ENCODE measurements around the gene FBXO31. TPM values are rescaled to one million over a fixed set of nuclear protein-coding genes. Genes with fewer than 3 reads are reported as not detected.

FBXO31 gene
- total and polyA plus RNA-seq, 9 of the 15 experiments (the other 6 are each of a cell fraction or from before 2014, with no cell fraction given), result 0.18 to 33.3 (median 10.9) TPM

DNA sequence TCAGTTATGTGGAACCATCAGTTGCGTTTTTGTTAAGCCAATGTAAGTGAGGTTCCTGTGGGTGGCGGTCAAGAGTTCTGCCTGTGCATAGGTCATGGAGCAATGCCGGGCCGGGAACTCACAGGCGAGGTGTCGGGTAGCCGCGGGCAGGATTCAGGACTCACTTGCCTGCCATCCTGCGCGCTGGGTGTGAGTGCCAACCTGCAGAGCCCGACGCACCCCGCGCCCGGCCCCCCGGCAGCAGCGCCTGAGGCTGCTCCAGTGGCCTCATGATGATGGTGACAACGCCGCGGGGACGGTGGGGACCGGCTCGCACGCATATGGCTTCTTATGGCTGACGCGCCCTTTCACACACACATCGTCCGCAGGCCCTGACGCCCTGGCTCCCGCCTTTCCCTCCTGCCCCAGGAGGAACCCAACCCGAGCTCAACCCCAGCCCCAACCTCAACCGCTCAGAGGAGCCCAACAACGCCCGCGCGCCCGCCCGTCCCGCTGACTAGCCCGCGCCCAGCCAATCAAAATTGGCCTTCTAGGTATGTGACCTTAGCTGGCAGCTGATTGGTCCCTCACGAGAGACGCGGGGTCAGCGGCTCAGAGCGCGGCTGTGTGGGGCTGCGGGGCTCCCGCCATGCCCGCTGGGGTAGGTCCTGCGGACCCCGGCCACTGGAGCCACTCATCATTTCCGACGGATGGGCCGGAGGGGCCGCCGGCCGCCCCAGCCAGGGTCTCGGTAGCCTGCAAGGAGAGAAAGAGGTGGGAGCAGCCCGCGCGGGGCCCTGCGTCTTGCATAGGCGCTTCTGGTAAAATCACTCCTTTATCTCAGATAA lies 66.4 kb downstream of the FBXO31 start, which contains the start of gene C16orf95:
C16orf95 (minus strand) TSS at position 470 of the 827 bp plus-strand sequence; CDS start at position 320, 150 bp downstream.
- in situ Hi-C loops (cut with MboI) (no loop called here), intact Hi-C loops (cut with micrococcal nuclease) (loop anchor here (2.0 kb wide), 2 partner anchors 68 to 76 kb away; partner anchors contain the start of gene MAP1LC3B)
- DNase-seq (ENCODE audit: extremely low read depth in 1 of 4, low spot score in 3 of 4) (peak; percentile 98 to 100 (median 100)), FAIRE-seq (peak; percentile 92), ATAC-seq (peak; percentile 95)
- Histone ChIP-seq H3K9me1 (ENCODE audit: control insufficient read depth, insufficient read depth, low read length) (no peaks in the 10 kb centered on the region), H3K4me1 (replicated peaks in 1 of 2; ENCODE audit: control insufficient read depth in 2 of 2, insufficient read depth in 2 of 2, low read length in 2 of 2) (peaks cover 6 to 13% of the 10 kb centered on the region in 2 experiments), H3K79me2 (ENCODE audit: control insufficient read depth, insufficient read depth, low read length) (peaks cover 22% of the 10 kb centered on the region), H3K9me3 (replicated peaks; ENCODE audit: control insufficient read depth, insufficient read depth, low read depth, low read length) (no peaks in the 10 kb centered on the region), H3K9ac (ENCODE audit: insufficient read depth in 1 of 2, low read depth in 2 of 2, low read length in 2 of 2) (peak within 1 kb of the TSS; percentile 92 to 99), H2AFZ (ENCODE audit: low read depth, low read length) (peak within 1 kb of the TSS; percentile 97), H3K27me3 (ENCODE audit: control insufficient read depth in 2 of 2, insufficient read depth in 2 of 2, low read length in 2 of 2) (no peaks in the 10 kb centered on the region), H3K27ac (ENCODE audit: extremely low read depth, low read depth, low read length) (peak within 1 kb of the TSS; percentile 93), H3K4me2 (ENCODE audit: insufficient read depth, low read length) (peak within 1 kb of the TSS; percentile 99), H3K4me3 (peak within 1 kb of the TSS; percentile 79), H3K36me3 (ENCODE audit: control insufficient read depth, insufficient read depth, low read length) (peaks cover 18% of the 10 kb centered on the region), H4K20me1 (replicated peaks; ENCODE audit: control insufficient read depth, insufficient read depth, low read length) (no peaks in the 10 kb centered on the region)
- ChIA-PET CTCF (ENCODE audit: low intra/inter-chr PET ratio) (interaction anchor here (0.6 to 0.9 kb wide), 2 partner anchors 319 to 753 kb away, joined by 3 read pairs; no protein-coding TSS in a partner anchor), POLR2A (interaction anchor here (0.5 to 5.2 kb wide), 10 partner anchors 9 to 577 kb away, joined by 3 to 42 read pairs (median 4); no protein-coding TSS in a partner anchor)
- WGBS (ENCODE audit: insufficient coverage, low coverage, missing lambda C conversion rate), result under 1% methylated on average over 58 of the region's 64 CpGs
- TSS peak; percentile 96 for BruUV-seq (replicated peaks)
- TF ChIP-seq, protein P1, sequence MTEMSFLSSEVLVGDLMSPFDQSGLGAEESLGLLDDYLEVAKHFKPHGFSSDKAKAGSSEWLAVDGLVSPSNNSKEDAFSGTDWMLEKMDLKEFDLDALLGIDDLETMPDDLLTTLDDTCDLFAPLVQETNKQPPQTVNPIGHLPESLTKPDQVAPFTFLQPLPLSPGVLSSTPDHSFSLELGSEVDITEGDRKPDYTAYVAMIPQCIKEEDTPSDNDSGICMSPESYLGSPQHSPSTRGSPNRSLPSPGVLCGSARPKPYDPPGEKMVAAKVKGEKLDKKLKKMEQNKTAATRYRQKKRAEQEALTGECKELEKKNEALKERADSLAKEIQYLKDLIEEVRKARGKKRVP (CRISPR knock-in tag; IDR thresholded peaks at IDR 0.05), result no peak
- TF ChIP-seq RBM14 (IDR thresholded peaks at IDR 0.05; ENCODE audit: borderline replicate concordance, insufficient read depth, low read depth, low read length) (0 out of 2 replicates have a peak, but pooled peaks have one; percentile 64), KLF6 (CRISPR knock-in tag; IDR thresholded peaks at IDR 0.05; ENCODE audit: borderline replicate concordance) (no peak), SNIP1 (IDR thresholded peaks at IDR 0.05; ENCODE audit: low read depth) (no peak), ADNP (tag; IDR thresholded peaks at IDR 0.05) (no peak), PTRF (tag; IDR thresholded peaks at IDR 0.05) (no peak), ZFP30 (CRISPR knock-in tag; IDR thresholded peaks at IDR 0.05; ENCODE audit: borderline replicate concordance) (no peak), ZFX (CRISPR knock-in tag; IDR thresholded peaks at IDR 0.05) (peak; percentile 91), ZNF57 (CRISPR knock-in tag; IDR thresholded peaks at IDR 0.05) (no peak), GTF2F1 (IDR thresholded peaks at IDR 0.05; ENCODE audit: low read depth, low read length) (peak; percentile 56; the same call in 1 of the 2 replicates)
- TF ChIP-seq, protein P2, sequence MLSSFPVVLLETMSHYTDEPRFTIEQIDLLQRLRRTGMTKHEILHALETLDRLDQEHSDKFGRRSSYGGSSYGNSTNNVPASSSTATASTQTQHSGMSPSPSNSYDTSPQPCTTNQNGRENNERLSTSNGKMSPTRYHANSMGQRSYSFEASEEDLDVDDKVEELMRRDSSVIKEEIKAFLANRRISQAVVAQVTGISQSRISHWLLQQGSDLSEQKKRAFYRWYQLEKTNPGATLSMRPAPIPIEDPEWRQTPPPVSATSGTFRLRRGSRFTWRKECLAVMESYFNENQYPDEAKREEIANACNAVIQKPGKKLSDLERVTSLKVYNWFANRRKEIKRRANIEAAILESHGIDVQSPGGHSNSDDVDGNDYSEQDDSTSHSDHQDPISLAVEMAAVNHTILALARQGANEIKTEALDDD (IDR thresholded peaks at IDR 0.05), result no peak
- TF ChIP-seq, protein P3, sequence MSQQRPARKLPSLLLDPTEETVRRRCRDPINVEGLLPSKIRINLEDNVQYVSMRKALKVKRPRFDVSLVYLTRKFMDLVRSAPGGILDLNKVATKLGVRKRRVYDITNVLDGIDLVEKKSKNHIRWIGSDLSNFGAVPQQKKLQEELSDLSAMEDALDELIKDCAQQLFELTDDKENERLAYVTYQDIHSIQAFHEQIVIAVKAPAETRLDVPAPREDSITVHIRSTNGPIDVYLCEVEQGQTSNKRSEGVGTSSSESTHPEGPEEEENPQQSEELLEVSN (IDR thresholded peaks at IDR 0.05; ENCODE audit: borderline replicate concordance in 1 of 2, extremely low read depth in 1 of 2, insufficient read depth in 1 of 2, insufficient read length in 1 of 2, low read depth in 1 of 2, low read length in 1 of 2, poor library complexity in 1 of 2, severe bottlenecking in 1 of 2), result peak; percentile 57 to 77
- TF ChIP-seq, protein P4, sequence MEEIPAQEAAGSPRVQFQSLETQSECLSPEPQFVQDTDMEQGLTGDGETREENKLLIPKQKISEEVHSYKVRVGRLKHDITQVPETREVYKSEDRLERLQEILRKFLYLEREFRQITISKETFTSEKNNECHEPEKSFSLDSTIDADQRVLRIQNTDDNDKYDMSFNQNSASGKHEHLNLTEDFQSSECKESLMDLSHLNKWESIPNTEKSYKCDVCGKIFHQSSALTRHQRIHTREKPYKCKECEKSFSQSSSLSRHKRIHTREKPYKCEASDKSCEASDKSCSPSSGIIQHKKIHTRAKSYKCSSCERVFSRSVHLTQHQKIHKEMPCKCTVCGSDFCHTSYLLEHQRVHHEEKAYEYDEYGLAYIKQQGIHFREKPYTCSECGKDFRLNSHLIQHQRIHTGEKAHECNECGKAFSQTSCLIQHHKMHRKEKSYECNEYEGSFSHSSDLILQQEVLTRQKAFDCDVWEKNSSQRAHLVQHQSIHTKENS (CRISPR knock-in tag; IDR thresholded peaks at IDR 0.05), result no peak
- TF ChIP-seq, protein P5, sequence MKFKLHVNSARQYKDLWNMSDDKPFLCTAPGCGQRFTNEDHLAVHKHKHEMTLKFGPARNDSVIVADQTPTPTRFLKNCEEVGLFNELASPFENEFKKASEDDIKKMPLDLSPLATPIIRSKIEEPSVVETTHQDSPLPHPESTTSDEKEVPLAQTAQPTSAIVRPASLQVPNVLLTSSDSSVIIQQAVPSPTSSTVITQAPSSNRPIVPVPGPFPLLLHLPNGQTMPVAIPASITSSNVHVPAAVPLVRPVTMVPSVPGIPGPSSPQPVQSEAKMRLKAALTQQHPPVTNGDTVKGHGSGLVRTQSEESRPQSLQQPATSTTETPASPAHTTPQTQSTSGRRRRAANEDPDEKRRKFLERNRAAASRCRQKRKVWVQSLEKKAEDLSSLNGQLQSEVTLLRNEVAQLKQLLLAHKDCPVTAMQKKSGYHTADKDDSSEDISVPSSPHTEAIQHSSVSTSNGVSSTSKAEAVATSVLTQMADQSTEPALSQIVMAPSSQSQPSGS (CRISPR knock-in tag; IDR thresholded peaks at IDR 0.05), result no peak

Measured in K562 (cell line).